Bronchial epithelial cell (primary cell): ENCODE measurements around the gene CEP170B. TPM values are rescaled to one million over a fixed set of nuclear protein-coding genes. Genes with fewer than 3 reads are reported as not detected.
"Not testable (repeated sequence)": the region's sequence is repeated elsewhere in the genome, so short reads cannot be mapped to it uniquely, and the experiment has no call there.

Experiments used
- DNase-seq: peaks from one replicate; pipeline ENCODE4 v3.0.0-alpha.2; 2010; ENCODE audit warnings: low read depth
- FAIRE-seq: peaks from 2 replicates; lab custom pipeline; 2011; peaks lifted over from hg19 to GRCh38; lab: Jason Lieb, UNC
- H3K27me3 ChIP-seq: 2 replicates; pipeline ENCODE4 v1.5.1; 2011; ENCODE audit warnings: low read length; ENCODE audit not compliant: control insufficient read depth, insufficient read depth
- H3K36me3 ChIP-seq: 2 replicates; pipeline ENCODE4 v1.5.1; 2011; ENCODE audit warnings: low read length; ENCODE audit not compliant: control insufficient read depth, insufficient read depth
- H3K4me3 ChIP-seq: 2 replicates; pipeline ENCODE4 v1.5.1; 2011; ENCODE audit warnings: mild to moderate bottlenecking, low read depth, low read length, control low read depth
- CTCF ChIP-seq: IDR thresholded peaks from 2 replicates; pipeline ENCODE4 v1.5.1; 2011; ENCODE audit warnings: mild to moderate bottlenecking, moderate library complexity, low read length, control low read depth, inconsistent platforms; ENCODE audit not compliant: insufficient read depth, severe bottlenecking
- total RNA-seq: library from RNA; depleted of rRNA; stranded (reverse); fragments of >200 nt; gene quantifications from 2 replicates; pipeline ENCODE4 v1.2.1, GENCODE V29; 2014

CEP170B gene
- total RNA-seq, 1 donor from 2014 or later = 29.0 TPM

GRCh38 chr14:104898870-104899510 is 33.9 kb downstream of the CEP170B start:
- DNase-seq (no peak), FAIRE-seq (no peak)
- TF ChIP-seq CTCF = no peak
- H3K27me3 ChIP-seq = no peaks in the 10 kb centered on the region
- H3K36me3 ChIP-seq = peaks cover 10% of the 10 kb centered on the region
- H3K4me3 ChIP-seq = no peak overlapping the region

GRCh38 chr14:104899781-104900180 is 34.7 kb downstream of the CEP170B start:
- no peak for TF ChIP-seq CTCF
- H3K4me3 ChIP-seq = no peak overlapping the region
- H3K36me3 ChIP-seq = peaks cover 3% of the 10 kb centered on the region
- FAIRE-seq (no peak), DNase-seq (no peak)
- no peaks in the 10 kb centered on the region for H3K27me3 ChIP-seq

- FAIRE-seq (no peak), DNase-seq (no peak)
- Histone ChIP-seq H3K27me3 (no peaks in the 10 kb centered on the region), H3K36me3 (peaks cover 1% of the 10 kb centered on the region), H3K4me3 (no peak overlapping the region)
- TF ChIP-seq CTCF = no peak
Observed at GRCh38 chr14:104900639-104901512, 35.8 kb downstream of the CEP170B start.

GRCh38 chr14:104903990-104904389 is 38.9 kb downstream of the CEP170B start:
- Histone ChIP-seq H3K4me3 (no peak overlapping the region), H3K27me3 (no peaks in the 10 kb centered on the region), H3K36me3 (no peaks in the 10 kb centered on the region)
- TF ChIP-seq CTCF = no peak
- DNase-seq (no peak), FAIRE-seq (peak; percentile 79)

- not testable (repeated sequence) for H3K4me3 ChIP-seq, H3K36me3 ChIP-seq, FAIRE-seq, H3K27me3 ChIP-seq, DNase-seq
Observed at GRCh38 chr14:104904650-104905578, 39.8 kb downstream of the CEP170B start.

- FAIRE-seq, DNase-seq, H3K36me3 ChIP-seq, H3K27me3 ChIP-seq, H3K4me3 ChIP-seq: not testable (repeated sequence)
Observed at GRCh38 chr14:104905579-104905933, 40.5 kb downstream of the CEP170B start.
